Measurements from ENCODE around the gene CD83. TPM values are rescaled to one million over a fixed set of nuclear protein-coding genes. Genes with fewer than 3 reads are reported as not detected.

CD83 gene
- total RNA-seq, 4 donors from 2014 or later: 5.4 to 9.0 (median 6.3) TPM

DNA sequence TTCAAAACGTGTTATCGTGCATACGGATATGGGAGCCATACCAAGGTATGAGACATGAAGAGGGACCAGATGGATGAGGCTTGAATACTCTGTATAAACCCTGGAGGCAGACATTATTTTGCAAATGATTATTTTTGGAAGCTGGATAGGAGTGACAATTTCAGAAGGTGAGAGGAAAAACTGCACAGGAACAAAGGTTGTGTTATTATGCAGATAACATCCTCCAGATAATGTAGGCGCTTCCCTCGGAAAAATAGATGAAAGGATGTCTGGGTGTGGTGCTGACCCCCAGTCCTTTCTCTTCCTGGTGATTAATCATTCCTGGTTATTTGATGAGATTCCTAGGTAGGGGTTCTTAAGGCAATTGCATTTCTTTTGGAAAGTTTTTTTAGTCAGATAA, 36.4 kb upstream of the CD83 start:
- Histone ChIP-seq H3K27ac (no peak overlapping the region), H3K4me3 (no peak overlapping the region), H3K27me3 (no peaks in the 10 kb centered on the region), H3K9me3 (no peaks in the 10 kb centered on the region), H3K4me1 (peaks cover 8% of the 10 kb centered on the region), H3K36me3 (no peaks in the 10 kb centered on the region)
- no peak for DNase-seq (ENCODE audit: low spot score in 2 of 2)
- WGBS: 81% methylated on average over 5 of the region's 5 CpGs
- no peak for TF ChIP-seq POLR2A (IDR thresholded peaks at IDR 0.05)
- no peak for TF ChIP-seq POLR2AphosphoS5 (IDR thresholded peaks at IDR 0.05)
- TF ChIP-seq, protein P1, sequence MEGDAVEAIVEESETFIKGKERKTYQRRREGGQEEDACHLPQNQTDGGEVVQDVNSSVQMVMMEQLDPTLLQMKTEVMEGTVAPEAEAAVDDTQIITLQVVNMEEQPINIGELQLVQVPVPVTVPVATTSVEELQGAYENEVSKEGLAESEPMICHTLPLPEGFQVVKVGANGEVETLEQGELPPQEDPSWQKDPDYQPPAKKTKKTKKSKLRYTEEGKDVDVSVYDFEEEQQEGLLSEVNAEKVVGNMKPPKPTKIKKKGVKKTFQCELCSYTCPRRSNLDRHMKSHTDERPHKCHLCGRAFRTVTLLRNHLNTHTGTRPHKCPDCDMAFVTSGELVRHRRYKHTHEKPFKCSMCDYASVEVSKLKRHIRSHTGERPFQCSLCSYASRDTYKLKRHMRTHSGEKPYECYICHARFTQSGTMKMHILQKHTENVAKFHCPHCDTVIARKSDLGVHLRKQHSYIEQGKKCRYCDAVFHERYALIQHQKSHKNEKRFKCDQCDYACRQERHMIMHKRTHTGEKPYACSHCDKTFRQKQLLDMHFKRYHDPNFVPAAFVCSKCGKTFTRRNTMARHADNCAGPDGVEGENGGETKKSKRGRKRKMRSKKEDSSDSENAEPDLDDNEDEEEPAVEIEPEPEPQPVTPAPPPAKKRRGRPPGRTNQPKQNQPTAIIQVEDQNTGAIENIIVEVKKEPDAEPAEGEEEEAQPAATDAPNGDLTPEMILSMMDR (IDR thresholded peaks at IDR 0.05): no peak
- no peak for TF ChIP-seq EP300 (IDR thresholded peaks at IDR 0.05)

DNA sequence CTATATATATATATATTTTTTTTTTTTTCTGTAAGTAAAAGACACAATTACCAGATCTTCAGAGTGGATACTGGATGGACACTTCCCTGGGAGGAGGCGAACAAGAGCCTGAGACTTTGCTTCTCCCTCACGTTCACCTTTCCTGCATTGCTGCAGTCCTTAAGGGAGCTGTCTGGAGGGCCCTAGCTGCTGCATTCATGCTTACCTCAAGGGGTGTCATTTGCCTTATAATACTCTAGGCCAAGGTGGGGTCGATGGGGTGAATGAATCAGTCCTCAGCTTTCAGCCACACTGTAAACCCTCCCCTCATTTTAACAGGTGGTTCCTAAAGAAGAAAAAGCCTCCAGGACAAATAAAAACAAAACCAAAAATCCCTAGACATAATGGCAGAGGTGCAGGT, 34.8 kb upstream of the CD83 start:
- no peak overlapping the region for H3K4me3 ChIP-seq
- peaks cover 8% of the 10 kb centered on the region for H3K4me1 ChIP-seq
- H3K36me3 ChIP-seq: no peaks in the 10 kb centered on the region
- H3K27ac ChIP-seq: no peak overlapping the region
- no peaks in the 10 kb centered on the region for H3K9me3 ChIP-seq
- no peak for DNase-seq (ENCODE audit: low spot score in 2 of 2)
- no peaks in the 10 kb centered on the region for H3K27me3 ChIP-seq
- TF ChIP-seq POLR2A (IDR thresholded peaks at IDR 0.05): no peak
- TF ChIP-seq EP300 (IDR thresholded peaks at IDR 0.05): no peak
- TF ChIP-seq, protein P1 (IDR thresholded peaks at IDR 0.05): no peak
- no peak for TF ChIP-seq POLR2AphosphoS5 (IDR thresholded peaks at IDR 0.05)
- WGBS: 73% methylated on average over 3 of the region's 3 CpGs

DNA sequence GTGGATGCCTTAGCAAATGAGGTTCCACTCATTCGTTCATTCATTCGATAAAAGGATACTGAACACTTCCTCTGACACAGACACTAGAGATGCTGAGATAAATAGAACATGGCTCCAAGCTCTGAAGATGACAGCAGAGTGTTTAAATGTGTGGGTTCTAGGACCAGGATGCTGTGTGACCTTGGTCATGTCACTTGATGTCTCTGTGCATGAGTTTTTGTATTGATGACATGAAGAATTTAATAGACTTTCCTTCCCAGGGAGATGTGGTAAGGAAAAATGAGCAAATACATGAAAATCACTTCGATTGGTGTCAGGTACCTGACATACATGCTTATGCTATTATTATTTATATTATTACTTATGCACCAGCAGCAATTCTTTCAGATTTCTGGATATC, 34.3 kb upstream of the CD83 start:
- WGBS: 76% methylated on average over 3 of the region's 3 CpGs
- Histone ChIP-seq H3K4me1 (peaks cover 8% of the 10 kb centered on the region), H3K36me3 (no peaks in the 10 kb centered on the region), H3K27ac (no peak overlapping the region), H3K9me3 (no peaks in the 10 kb centered on the region), H3K4me3 (no peak overlapping the region), H3K27me3 (no peaks in the 10 kb centered on the region)
- no peak for DNase-seq (ENCODE audit: low spot score in 2 of 2)
- TF ChIP-seq EP300 (IDR thresholded peaks at IDR 0.05): no peak
- no peak for TF ChIP-seq POLR2AphosphoS5 (IDR thresholded peaks at IDR 0.05)
- TF ChIP-seq, protein P1 (IDR thresholded peaks at IDR 0.05): no peak
- TF ChIP-seq POLR2A (IDR thresholded peaks at IDR 0.05): no peak

DNA sequence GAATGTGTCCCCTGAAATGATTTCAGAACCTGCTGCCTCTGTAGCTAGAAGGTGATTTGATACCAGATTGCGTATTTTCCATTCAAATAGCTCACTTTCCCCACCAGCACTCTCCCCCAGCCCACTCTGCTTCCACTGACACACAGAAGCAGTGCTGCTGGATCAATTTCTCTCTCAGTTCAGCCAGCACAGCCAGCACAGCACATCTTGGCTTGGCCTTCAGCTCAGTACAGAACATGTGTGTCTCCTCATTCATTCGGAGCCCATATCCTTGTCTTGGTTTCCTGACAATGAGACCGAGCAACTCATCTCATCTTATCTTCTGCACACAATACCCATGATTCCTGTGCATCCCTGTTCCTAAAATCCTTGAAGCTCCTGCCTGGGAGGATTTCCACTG, 33.8 kb upstream of the CD83 start:
- TF ChIP-seq POLR2A (IDR thresholded peaks at IDR 0.05): no peak
- 75% methylated on average over 3 of the region's 3 CpGs for WGBS
- no peak for DNase-seq (ENCODE audit: low spot score in 2 of 2)
- H3K27me3 ChIP-seq: no peaks in the 10 kb centered on the region
- peaks cover 8% of the 10 kb centered on the region for H3K4me1 ChIP-seq
- no peaks in the 10 kb centered on the region for H3K9me3 ChIP-seq
- no peak overlapping the region for H3K4me3 ChIP-seq
- no peak overlapping the region for H3K27ac ChIP-seq
- no peaks in the 10 kb centered on the region for H3K36me3 ChIP-seq

DNA sequence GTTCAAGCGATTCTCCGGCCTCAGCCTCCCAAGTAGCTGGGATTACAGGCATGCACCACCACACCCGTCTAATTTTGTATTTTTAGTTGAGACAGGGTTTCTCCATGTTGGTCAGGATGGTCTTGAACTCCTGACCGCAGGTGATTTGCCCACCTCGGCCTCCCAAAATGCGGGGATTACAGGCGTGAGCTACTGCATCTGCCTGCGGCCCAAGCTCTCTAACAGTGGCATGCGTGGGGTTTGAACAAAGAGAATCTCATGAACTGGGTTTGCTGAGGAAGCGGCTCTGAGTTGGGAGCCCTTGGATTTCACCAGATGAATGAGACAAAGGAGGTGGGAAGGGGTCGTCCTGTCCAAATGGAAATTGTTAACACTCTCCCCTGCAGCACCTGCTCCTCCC, 33.2 kb upstream of the CD83 start:
- H3K27ac ChIP-seq: no peak overlapping the region
- peaks cover 3% of the 10 kb centered on the region for H3K4me1 ChIP-seq
- H3K36me3 ChIP-seq: no peaks in the 10 kb centered on the region
- H3K9me3 ChIP-seq: no peaks in the 10 kb centered on the region
- 95% methylated on average over 11 of the region's 11 CpGs for WGBS
- DNase-seq (ENCODE audit: low spot score in 2 of 2): no peak
- TF ChIP-seq, protein P1 (IDR thresholded peaks at IDR 0.05): no peak
- no peak for TF ChIP-seq POLR2A (IDR thresholded peaks at IDR 0.05)
- TF ChIP-seq EP300 (IDR thresholded peaks at IDR 0.05): no peak
- no peak for TF ChIP-seq POLR2AphosphoS5 (IDR thresholded peaks at IDR 0.05)
- no peak overlapping the region for H3K4me3 ChIP-seq
- no peaks in the 10 kb centered on the region for H3K27me3 ChIP-seq

DNA sequence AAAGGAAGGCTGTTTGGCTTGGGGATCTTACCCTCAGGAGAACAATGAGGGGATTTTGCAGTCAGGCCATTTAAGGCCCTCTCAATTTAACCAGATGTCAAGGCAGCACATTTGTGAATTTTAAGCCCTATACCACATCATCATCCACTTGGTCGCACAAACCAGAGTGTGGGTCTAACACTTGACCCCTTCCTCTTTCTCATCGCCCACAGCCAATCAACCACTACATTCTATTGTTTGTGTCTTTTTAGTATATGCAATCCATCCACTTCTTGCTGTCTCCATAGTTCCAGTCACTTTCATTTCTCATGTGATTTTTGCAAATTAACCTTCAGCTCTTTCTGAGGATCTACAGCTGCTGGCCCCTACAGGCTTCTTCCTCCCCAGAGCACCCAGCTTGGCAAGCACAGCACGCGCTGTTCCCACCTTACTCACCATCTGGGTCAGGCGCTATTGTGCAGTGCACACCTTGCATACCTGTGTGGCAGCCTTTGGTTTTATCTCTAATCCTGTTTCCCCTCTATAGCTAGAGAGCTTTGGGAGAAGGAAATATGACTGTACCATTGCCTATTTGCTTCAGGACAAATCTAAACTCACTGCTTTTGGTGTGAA, 32.3 kb upstream of the CD83 start:
- no peak overlapping the region for H3K4me3 ChIP-seq
- H3K9me3 ChIP-seq: no peaks in the 10 kb centered on the region
- H3K27me3 ChIP-seq: no peaks in the 10 kb centered on the region
- no peaks in the 10 kb centered on the region for H3K4me1 ChIP-seq
- TF ChIP-seq, protein P1 (IDR thresholded peaks at IDR 0.05): no peak
- no peak for TF ChIP-seq POLR2AphosphoS5 (IDR thresholded peaks at IDR 0.05)
- TF ChIP-seq EP300 (IDR thresholded peaks at IDR 0.05): no peak
- TF ChIP-seq POLR2A (IDR thresholded peaks at IDR 0.05): no peak
- no peak overlapping the region for H3K27ac ChIP-seq
- 95% methylated on average over 5 of the region's 5 CpGs for WGBS
- H3K36me3 ChIP-seq: no peaks in the 10 kb centered on the region
- no peak for DNase-seq (ENCODE audit: low spot score in 2 of 2)
